ENCODE results near the gene GALNT17.
"Not testable (repeated sequence)": the region's sequence is repeated elsewhere in the genome, so short reads cannot be mapped to it uniquely, and the experiment has no call there.

Gene GALNT17

GRCh38 chr7:71731740-71732139, 599.8 kb downstream of the GALNT17 start:
- DNase-seq (ENCODE audit: low read depth in 2 of 2, low spot score in 1 of 2), result no peak

DNA sequence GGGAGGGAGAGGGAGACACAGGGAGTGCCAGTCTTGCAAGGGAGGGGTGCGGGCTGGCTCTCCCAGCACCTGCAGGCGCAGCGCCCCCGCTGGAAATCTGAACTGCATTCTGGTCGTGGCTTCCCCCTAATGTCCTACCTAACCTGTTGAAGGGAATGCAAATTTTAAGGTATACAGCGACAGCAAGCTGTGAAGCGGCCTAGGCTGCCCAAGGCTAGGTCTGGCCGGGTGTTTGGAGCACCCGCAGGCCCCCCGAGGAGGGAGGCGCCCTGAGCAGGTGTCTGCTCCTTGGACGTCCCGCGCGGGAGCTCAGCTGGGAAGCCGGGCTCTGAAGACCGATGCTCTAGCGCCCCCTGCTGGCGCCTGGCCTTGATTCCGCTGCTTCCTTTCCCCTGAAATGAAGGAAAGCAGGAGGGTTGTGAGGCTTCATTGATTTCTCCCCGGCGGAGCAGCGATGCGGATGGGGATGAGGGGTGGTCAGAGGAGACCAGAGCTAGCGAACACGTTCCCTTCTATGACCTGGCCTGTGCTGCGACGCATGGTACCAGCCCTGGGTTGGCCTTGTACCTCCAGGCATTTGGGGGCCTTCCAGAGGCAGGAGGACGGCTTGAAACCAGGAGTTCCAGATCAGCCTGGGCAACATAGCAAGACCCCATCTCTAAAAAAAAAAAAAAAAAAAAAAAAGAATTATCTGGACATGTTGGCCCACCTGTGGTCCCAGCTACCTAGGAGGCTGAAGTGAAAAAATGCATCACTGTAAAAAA, 601.3 kb downstream of the GALNT17 start:
- DNase-seq (ENCODE audit: low read depth in 2 of 2, low spot score in 1 of 2), result peak; percentile 5 to 21

GRCh38 chr7:71735961-71736556, 604.1 kb downstream of the GALNT17 start:
- no peak for DNase-seq (ENCODE audit: low read depth in 2 of 2, low spot score in 1 of 2)

DNA sequence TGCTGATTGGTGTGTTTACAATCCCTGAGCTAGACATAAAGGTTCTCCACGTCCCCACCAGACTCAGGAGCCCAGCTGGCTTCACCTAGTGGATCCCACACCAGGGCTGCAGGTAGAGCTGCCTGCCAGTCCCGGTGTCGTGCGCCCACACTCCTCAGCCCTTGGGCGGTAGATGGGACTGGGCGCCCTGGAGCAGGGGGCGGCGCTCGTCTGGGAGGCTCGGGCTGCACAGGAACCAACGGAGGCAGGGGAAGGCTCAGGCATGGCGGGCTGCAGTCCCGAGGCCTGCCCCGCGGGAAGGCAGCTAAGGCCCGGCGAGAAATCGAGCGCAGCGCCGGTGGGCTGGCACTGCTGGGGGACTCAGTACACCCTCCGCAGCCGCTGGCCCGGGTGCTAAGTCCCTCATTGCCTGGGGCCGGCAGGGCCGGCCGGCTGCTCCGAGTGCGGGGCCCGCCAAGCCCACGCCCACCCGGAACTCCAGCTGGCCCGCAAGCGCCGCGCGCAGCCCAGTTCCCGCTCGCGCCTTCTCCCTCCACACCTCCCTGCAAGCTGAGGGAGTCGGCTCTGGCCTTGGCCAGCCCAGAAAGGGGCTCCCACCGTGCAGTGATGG, 606.1 kb downstream of the GALNT17 start:
- DNase-seq (ENCODE audit: low read depth in 2 of 2, low spot score in 1 of 2), result not testable (repeated sequence)

- DNase-seq (ENCODE audit: low read depth in 2 of 2, low spot score in 1 of 2), result no peak
These were observed 607.7 kb downstream of the GALNT17 start for GRCh38 chr7:71739520-71740173.

DNA sequence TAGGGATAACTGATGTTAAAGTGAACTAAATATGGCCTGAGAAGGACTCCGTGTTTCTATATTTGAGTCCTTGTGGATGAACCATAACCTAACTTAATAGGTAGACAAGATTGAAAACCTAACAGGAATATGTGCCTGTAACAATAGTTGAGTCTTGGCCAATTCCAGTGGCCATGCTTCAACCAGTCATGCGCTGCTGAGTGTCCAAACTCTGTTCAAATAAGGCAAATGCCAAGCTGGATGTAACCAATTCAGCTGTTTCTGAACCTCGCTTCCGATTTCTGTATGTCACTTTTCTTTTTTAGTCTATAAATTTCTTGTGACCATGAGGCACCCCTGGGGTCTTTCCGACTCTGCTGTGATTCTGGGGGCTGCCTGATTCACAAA, 608.2 kb downstream of the GALNT17 start:
- DNase-seq (ENCODE audit: low read depth in 2 of 2, low spot score in 1 of 2), result no peak

DNA sequence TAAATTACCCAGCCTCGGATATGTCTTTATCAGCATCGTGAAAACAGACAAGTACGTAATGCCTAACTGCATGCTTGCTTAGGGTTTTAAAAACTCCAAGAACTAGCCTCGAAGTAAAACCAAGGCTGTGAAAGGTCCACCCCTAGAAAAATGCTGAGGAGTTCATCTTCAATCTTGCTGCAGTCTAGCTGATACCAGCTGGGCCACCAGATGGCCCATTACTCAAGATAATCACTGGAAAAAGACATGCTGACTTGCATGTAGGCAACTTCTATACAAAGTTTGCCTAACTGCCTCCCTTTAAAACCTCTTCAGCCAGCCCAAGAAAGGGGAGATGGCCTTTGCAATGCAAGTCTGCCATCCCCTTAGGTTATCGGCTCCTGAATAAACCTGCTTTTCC, 614.1 kb downstream of the GALNT17 start:
- DNase-seq (ENCODE audit: low read depth in 2 of 2, low spot score in 1 of 2), result no peak

- DNase-seq (ENCODE audit: low read depth in 2 of 2, low spot score in 1 of 2), result no peak
These were observed 618.3 kb downstream of the GALNT17 start for GRCh38 chr7:71750290-71750689.

DNA sequence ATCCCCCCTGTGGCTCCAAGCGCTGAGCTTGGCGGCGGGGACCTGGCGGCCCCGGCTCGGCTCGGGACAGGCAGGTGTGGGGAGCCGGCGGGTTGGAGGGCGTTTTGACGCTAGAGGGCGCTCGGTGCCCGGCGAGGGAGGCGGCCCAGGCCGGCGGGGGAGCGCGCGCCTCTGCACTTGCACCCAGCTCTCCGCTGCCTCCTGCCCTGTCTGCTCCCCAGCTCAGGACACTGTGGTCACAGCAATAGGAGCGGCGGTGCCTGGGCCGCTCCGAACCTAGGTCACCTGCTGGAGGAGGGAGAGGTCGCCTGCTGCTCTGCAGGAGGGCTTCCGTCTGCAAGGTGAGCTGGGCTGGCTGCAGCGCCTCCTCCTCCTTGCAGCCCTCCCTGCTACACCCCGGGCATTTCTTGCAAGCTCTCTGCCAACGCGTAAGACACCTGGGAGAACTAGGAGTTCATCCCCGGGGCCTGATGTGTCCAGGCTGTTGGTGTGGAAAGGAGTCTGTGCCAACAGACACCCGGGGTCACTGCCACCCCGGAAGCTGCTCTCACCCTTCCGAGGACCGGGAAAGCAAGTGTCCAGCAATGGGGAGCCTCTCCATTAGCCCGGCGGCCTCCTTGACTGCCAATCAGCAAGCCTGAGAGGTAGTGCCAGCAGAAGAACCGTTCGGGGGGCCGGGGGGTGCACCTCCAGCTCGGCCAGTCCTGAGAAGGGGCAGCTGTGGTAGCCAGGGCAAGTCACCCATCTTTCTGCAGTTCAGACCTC, 620.4 kb downstream of the GALNT17 start:
- no peak for DNase-seq (ENCODE audit: low read depth in 2 of 2, low spot score in 1 of 2)

GRCh38 chr7:71753236-71753635, 621.3 kb downstream of the GALNT17 start:
- no peak for DNase-seq (ENCODE audit: low read depth in 2 of 2, low spot score in 1 of 2)

DNA sequence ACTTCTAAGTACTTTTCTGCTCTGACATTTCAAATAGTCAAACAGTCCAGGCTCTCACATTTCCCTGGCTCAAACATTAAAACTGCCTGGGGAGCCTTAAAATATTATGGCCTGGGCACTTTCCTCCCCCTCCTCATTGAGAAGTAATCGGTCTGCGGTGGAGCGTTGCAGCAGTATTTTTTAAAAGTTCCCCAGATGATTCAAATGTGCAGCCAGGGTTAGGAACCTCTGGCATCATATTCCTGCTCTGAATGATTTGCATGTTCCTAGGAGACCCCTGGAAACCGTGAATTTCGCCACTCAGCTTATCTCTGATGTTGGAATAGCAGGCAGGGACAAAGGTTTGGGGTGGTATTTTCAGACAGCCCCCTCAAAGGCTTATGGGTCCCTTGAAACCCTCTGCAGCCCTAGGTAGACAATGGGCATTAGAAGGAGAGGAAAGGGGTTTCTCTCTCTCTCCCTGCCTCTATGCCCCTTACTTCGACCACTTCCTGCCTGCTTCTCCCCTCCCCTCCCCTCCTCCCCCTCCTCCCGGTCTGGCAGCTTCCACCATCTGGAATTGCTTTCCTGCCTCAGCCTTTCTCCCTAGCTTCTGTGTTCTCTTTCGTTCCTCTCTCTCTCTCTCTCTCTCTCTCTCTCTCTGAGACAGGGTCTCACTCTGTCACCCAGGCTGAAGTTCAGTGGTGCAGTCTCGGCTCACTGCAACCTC, 622.2 kb downstream of the GALNT17 start:
- DNase-seq (ENCODE audit: low read depth in 2 of 2, low spot score in 1 of 2), result no peak

DNA sequence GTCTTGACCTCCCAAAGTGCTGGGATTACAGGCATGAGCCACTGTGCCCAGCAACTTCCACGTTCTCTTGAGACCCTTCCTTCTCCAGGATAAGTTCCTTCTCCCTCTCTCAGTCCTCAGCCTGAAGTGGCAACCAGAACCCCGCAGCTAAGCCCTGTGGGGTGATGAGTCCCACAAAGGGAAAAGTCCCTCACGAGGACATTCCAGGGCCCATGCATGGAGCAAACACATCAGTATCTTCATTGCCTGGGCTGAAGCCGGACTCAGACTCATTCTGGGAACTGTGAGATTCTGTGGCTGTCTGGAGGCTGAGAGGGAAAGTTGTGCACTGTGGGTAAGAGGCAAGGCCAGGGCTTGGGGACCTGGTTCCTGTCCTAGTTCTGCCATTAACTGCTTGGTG, 622.9 kb downstream of the GALNT17 start:
- no peak for DNase-seq (ENCODE audit: low read depth in 2 of 2, low spot score in 1 of 2)

DNA sequence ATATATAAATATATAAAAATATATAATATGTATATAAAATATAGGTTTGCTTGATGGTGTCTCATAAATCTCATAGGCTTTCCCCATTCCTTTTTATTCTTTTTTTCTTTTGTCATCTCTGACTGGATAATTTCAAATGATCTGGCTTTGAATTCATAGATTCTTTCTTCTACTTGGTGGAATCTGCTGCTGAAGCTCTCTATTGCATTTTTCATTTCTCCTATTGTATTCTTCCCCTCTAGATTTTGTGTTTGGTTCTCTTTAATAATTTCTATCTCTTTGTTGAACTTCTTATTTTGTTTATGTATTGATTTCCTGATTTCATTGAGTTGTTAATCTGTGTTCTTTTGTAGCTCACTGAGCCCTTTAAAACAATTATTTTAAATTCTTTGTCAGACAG, 629.4 kb downstream of the GALNT17 start:
- DNase-seq (ENCODE audit: low read depth in 2 of 2, low spot score in 1 of 2), result no peak
